ENCODE measurements around the gene NTRK3.

The NTRK3 gene

GRCh38 chr15:88071141-88071540 is 185.4 kb downstream of the NTRK3 start:
- no peak overlapping the region for H3K4me3 ChIP-seq (ENCODE audit: low read depth, low read length)
- no peak for DNase-seq (ENCODE audit: low read depth)
- no peak for TF ChIP-seq CTCF (IDR thresholded peaks at IDR 0.05; ENCODE audit: control insufficient read depth, extremely low read depth, insufficient read depth)

- H3K4me3 ChIP-seq (ENCODE audit: low read depth, low read length) = no peak overlapping the region
- DNase-seq (ENCODE audit: low read depth) = no peak
- no peak for TF ChIP-seq CTCF (IDR thresholded peaks at IDR 0.05; ENCODE audit: control insufficient read depth, extremely low read depth, insufficient read depth)
These were observed 187.0 kb downstream of the NTRK3 start for GRCh38 chr15:88069561-88069960.

- no peak for TF ChIP-seq CTCF (IDR thresholded peaks at IDR 0.05; ENCODE audit: control insufficient read depth, extremely low read depth, insufficient read depth)
- no peak for DNase-seq (ENCODE audit: low read depth)
- no peak overlapping the region for H3K4me3 ChIP-seq (ENCODE audit: low read depth, low read length)
These were observed 189.2 kb downstream of the NTRK3 start for GRCh38 chr15:88067331-88067685.

GRCh38 chr15:88066636-88067330 is 189.8 kb downstream of the NTRK3 start:
- TF ChIP-seq CTCF (IDR thresholded peaks at IDR 0.05; ENCODE audit: control insufficient read depth, extremely low read depth, insufficient read depth) = no peak
- no peak overlapping the region for H3K4me3 ChIP-seq (ENCODE audit: low read depth, low read length)
- no peak for DNase-seq (ENCODE audit: low read depth)

GRCh38 chr15:88061452-88061851 is 195.1 kb downstream of the NTRK3 start:
- H3K4me3 ChIP-seq (ENCODE audit: low read depth, low read length) = no peak overlapping the region
- no peak for TF ChIP-seq CTCF (IDR thresholded peaks at IDR 0.05; ENCODE audit: control insufficient read depth, extremely low read depth, insufficient read depth)
- no peak for DNase-seq (ENCODE audit: low read depth)

- no peak for TF ChIP-seq CTCF (IDR thresholded peaks at IDR 0.05; ENCODE audit: control insufficient read depth, extremely low read depth, insufficient read depth)
- no peak for DNase-seq (ENCODE audit: low read depth)
- H3K4me3 ChIP-seq (ENCODE audit: low read depth, low read length) = no peak overlapping the region
These were observed 196.2 kb downstream of the NTRK3 start for GRCh38 chr15:88060383-88060782.

GRCh38 chr15:88057836-88058235 is 198.7 kb downstream of the NTRK3 start:
- no peak for DNase-seq (ENCODE audit: low read depth)
- TF ChIP-seq CTCF (IDR thresholded peaks at IDR 0.05; ENCODE audit: control insufficient read depth, extremely low read depth, insufficient read depth) = no peak
- H3K4me3 ChIP-seq (ENCODE audit: low read depth, low read length) = no peak overlapping the region
